CD4-positive, CD25-positive, alpha-beta regulatory T cell (primary cell): ENCODE results near the gene PKLR. TPM values are rescaled to one million over a fixed set of nuclear protein-coding genes. Genes with fewer than 3 reads are reported as not detected.
"Not testable (repeated sequence)": the region's sequence is repeated elsewhere in the genome, so short reads cannot be mapped to it uniquely, and the experiment has no call there.

Source experiments
- ATAC-seq, 2 donors: fragments of 150-1000 bp; cut with Tn5 transposase; one replicate each; pipeline ENCODE4 v1.10.0; 2021; ENCODE audit warnings: low read depth in 2 of 2, moderate number of reproducible peaks in 2 of 2, moderate library complexity in 1 of 2
- DNase-seq, 3 donors: peaks; one replicate each; pipeline versions ENCODE4 v3.0.0 to v3.0.0-alpha.2; 2012 to 2022; ENCODE audit warnings: mixed read lengths in 1 of 3
- H3K27ac ChIP-seq: one replicate; pipeline ENCODE4 v1.7.0; 2013; ENCODE audit warnings: mild to moderate bottlenecking, low read length; ENCODE audit not compliant: insufficient read depth, poor library complexity, severe bottlenecking
- H3K27me3 ChIP-seq: one replicate; pipeline ENCODE4 v1.7.0; 2013; ENCODE audit warnings: low read length; ENCODE audit not compliant: control insufficient read depth, insufficient read depth
- H3K36me3 ChIP-seq: one replicate; pipeline ENCODE4 v1.7.0; 2013; ENCODE audit warnings: mild to moderate bottlenecking, low read length, moderate library complexity; ENCODE audit not compliant: control insufficient read depth, insufficient read depth
- H3K4me1 ChIP-seq: 2 replicates; pipeline ENCODE4 v1.7.0; 2013; ENCODE audit warnings: mild to moderate bottlenecking, low read length; ENCODE audit not compliant: insufficient read depth, control insufficient read depth, poor library complexity, severe bottlenecking
- H3K4me3 ChIP-seq: one replicate; pipeline ENCODE4 v1.7.0; 2013; ENCODE audit warnings: low read depth, mild to moderate bottlenecking, low read length, moderate library complexity
- H3K9me3 ChIP-seq, 2 experiments: 1 replicate in 1 of 2; 2 replicates in 1 of 2; pipeline ENCODE4 v1.7.0; 2013; ENCODE audit warnings: low read length in 2 of 2, mild to moderate bottlenecking in 1 of 2, moderate library complexity in 1 of 2; ENCODE audit not compliant: control insufficient read depth in 2 of 2
- H3K27ac Mint-ChIP-seq, 3 donors: one replicate each; pipeline ENCODE4 v1.8.0; 2020 to 2022; ENCODE audit warnings: mild to moderate bottlenecking in 3 of 3, mixed read lengths in 3 of 3, moderate library complexity in 2 of 3
- H3K27me3 Mint-ChIP-seq: one replicate; pipeline ENCODE4 v1.8.0; 2022; ENCODE audit warnings: mild to moderate bottlenecking, mixed read lengths
- H3K36me3 Mint-ChIP-seq: one replicate; pipeline ENCODE4 v1.8.0; 2020; ENCODE audit warnings: mixed read lengths
- H3K4me1 Mint-ChIP-seq, 4 donors: one replicate each; pipeline ENCODE4 v1.8.0; 2020 to 2022; ENCODE audit warnings: mixed read lengths in 4 of 4, mild to moderate bottlenecking in 1 of 4
- H3K4me3 Mint-ChIP-seq, 4 donors: one replicate each; pipeline ENCODE4 v1.8.0; 2020 to 2022; ENCODE audit warnings: mild to moderate bottlenecking in 4 of 4, mixed read lengths in 4 of 4, moderate library complexity in 3 of 4
- H3K9me3 Mint-ChIP-seq, 7 donors: one replicate each; pipeline ENCODE4 v1.8.0; 2020 to 2022; ENCODE audit warnings: mixed read lengths in 7 of 7, mild to moderate bottlenecking in 3 of 7, moderate library complexity in 2 of 7
- polyA plus RNA-seq, 4 donors: library from polyadenylated mRNA; unstranded; fragments of 300-500 nt; fragmentation: Illumina TruSeq; gene quantifications; one replicate each; pipeline ENCODE4 v1.2.3, GENCODE V29; 2021
- total RNA-seq: library from RNA; stranded (reverse); gene quantifications from one replicate; pipeline ENCODE4 v1.2.3, GENCODE V29; 2022

The PKLR gene
- total and polyA plus RNA-seq, 5 donors from 2014 or later = not detected

GRCh38 chr1:155291006-155291405, 10.2 kb downstream of the PKLR start:
- H3K27ac ChIP-seq, H3K9me3 Mint-ChIP-seq, DNase-seq, H3K36me3 ChIP-seq, H3K9me3 ChIP-seq, H3K27ac Mint-ChIP-seq, H3K4me1 Mint-ChIP-seq, H3K27me3 ChIP-seq, H3K4me3 Mint-ChIP-seq, H3K4me1 ChIP-seq, H3K36me3 Mint-ChIP-seq, ATAC-seq, H3K4me3 ChIP-seq: not testable (repeated sequence)
- peaks cover 22% of the 10 kb centered on the region for H3K27me3 Mint-ChIP-seq

- ATAC-seq (no peak), DNase-seq (no peak)
- H3K27ac ChIP-seq = no peak overlapping the region
- Mint-ChIP-seq H3K4me1 (no peaks in the 10 kb centered on the region), H3K4me3 (no peak overlapping the region), H3K36me3 (peaks cover 4% of the 10 kb centered on the region), H3K9me3 (peaks cover 0 to 2% (median 0%) of the 10 kb centered on the region in 7 donors), H3K27me3 (peaks cover 4% of the 10 kb centered on the region), H3K27ac (no peak overlapping the region)
- no peaks in the 10 kb centered on the region for H3K4me1 ChIP-seq
- no peaks in the 10 kb centered on the region for H3K36me3 ChIP-seq
- H3K9me3 ChIP-seq = no peaks in the 10 kb centered on the region
- no peak overlapping the region for H3K4me3 ChIP-seq
- H3K27me3 ChIP-seq = no peaks in the 10 kb centered on the region
These were observed 13.2 kb downstream of the PKLR start for GRCh38 chr1:155287987-155288543.

GRCh38 chr1:155286544-155286943, 14.7 kb downstream of the PKLR start:
- Mint-ChIP-seq H3K27me3 (peaks cover 4% of the 10 kb centered on the region), H3K27ac (no peak overlapping the region), H3K36me3 (peaks cover 4% of the 10 kb centered on the region), H3K4me3 (no peak overlapping the region), H3K9me3 (peaks cover 0 to 2% (median 0%) of the 10 kb centered on the region in 7 donors), H3K4me1 (no peaks in the 10 kb centered on the region)
- no peaks in the 10 kb centered on the region for H3K4me1 ChIP-seq
- ATAC-seq = no peak
- no peaks in the 10 kb centered on the region for H3K27me3 ChIP-seq
- no peak for DNase-seq
- H3K4me3 ChIP-seq = no peak overlapping the region
- no peaks in the 10 kb centered on the region for H3K9me3 ChIP-seq
- no peak overlapping the region for H3K27ac ChIP-seq
- no peaks in the 10 kb centered on the region for H3K36me3 ChIP-seq

- H3K36me3 Mint-ChIP-seq = peaks cover 4% of the 10 kb centered on the region
- ATAC-seq (no peak), DNase-seq (no peak)
- no peaks in the 10 kb centered on the region for H3K9me3 Mint-ChIP-seq
- Histone ChIP-seq H3K9me3 (no peaks in the 10 kb centered on the region), H3K36me3 (no peaks in the 10 kb centered on the region), H3K27ac (no peak overlapping the region), H3K4me1 (no peaks in the 10 kb centered on the region), H3K4me3 (no peak overlapping the region), H3K27me3 (no peaks in the 10 kb centered on the region)
- no peak overlapping the region for H3K4me3 Mint-ChIP-seq
- H3K4me1 Mint-ChIP-seq = no peaks in the 10 kb centered on the region
- no peak overlapping the region for H3K27ac Mint-ChIP-seq
- peaks cover 4% of the 10 kb centered on the region for H3K27me3 Mint-ChIP-seq
These were observed 15.6 kb downstream of the PKLR start for GRCh38 chr1:155285631-155286044.

- H3K4me3 ChIP-seq = no peak overlapping the region
- DNase-seq (no peak), ATAC-seq (no peak)
- Mint-ChIP-seq H3K4me3 (peak overlapping the region in 1 of 4 donors; percentile 43), H3K4me1 (no peaks in the 10 kb centered on the region), H3K27ac (no peak overlapping the region), H3K36me3 (peaks cover 4% of the 10 kb centered on the region), H3K9me3 (no peaks in the 10 kb centered on the region), H3K27me3 (peaks cover 4% of the 10 kb centered on the region)
- H3K27me3 ChIP-seq = no peaks in the 10 kb centered on the region
- H3K4me1 ChIP-seq = no peaks in the 10 kb centered on the region
- H3K27ac ChIP-seq = no peak overlapping the region
- H3K9me3 ChIP-seq = no peaks in the 10 kb centered on the region
- no peaks in the 10 kb centered on the region for H3K36me3 ChIP-seq
These were observed 16.2 kb downstream of the PKLR start for GRCh38 chr1:155285063-155285462.

- Mint-ChIP-seq H3K27ac (no peak overlapping the region), H3K27me3 (peaks cover 5% of the 10 kb centered on the region), H3K9me3 (no peaks in the 10 kb centered on the region), H3K36me3 (peaks cover 4% of the 10 kb centered on the region), H3K4me3 (no peak overlapping the region), H3K4me1 (peaks cover 0 to 2% (median 0%) of the 10 kb centered on the region in 4 donors)
- no peak overlapping the region for H3K4me3 ChIP-seq
- no peaks in the 10 kb centered on the region for H3K9me3 ChIP-seq
- no peak overlapping the region for H3K27ac ChIP-seq
- H3K4me1 ChIP-seq = no peaks in the 10 kb centered on the region
- H3K27me3 ChIP-seq = no peaks in the 10 kb centered on the region
- H3K36me3 ChIP-seq = no peaks in the 10 kb centered on the region
- ATAC-seq (no peak), DNase-seq (no peak)
These were observed 16.8 kb downstream of the PKLR start for GRCh38 chr1:155284476-155284875.

- H3K27ac ChIP-seq = no peak overlapping the region
- Mint-ChIP-seq H3K9me3 (no peaks in the 10 kb centered on the region), H3K4me3 (peak overlapping the region in 1 of 4 donors; percentile 32), H3K27ac (no peak overlapping the region), H3K36me3 (no peaks in the 10 kb centered on the region), H3K4me1 (peaks cover 0 to 17% (median 2%) of the 10 kb centered on the region in 4 donors), H3K27me3 (peaks cover 6% of the 10 kb centered on the region)
- no peaks in the 10 kb centered on the region for H3K36me3 ChIP-seq
- H3K9me3 ChIP-seq = no peaks in the 10 kb centered on the region
- no peak for DNase-seq
- H3K4me1 ChIP-seq = peaks cover 8% of the 10 kb centered on the region
- ATAC-seq = no peak
- H3K27me3 ChIP-seq = no peaks in the 10 kb centered on the region
- no peak overlapping the region for H3K4me3 ChIP-seq
These were observed 18.6 kb downstream of the PKLR start for GRCh38 chr1:155282488-155283091.

- DNase-seq (no peak), ATAC-seq (no peak)
- H3K27ac Mint-ChIP-seq = no peak overlapping the region
- no peaks in the 10 kb centered on the region for H3K27me3 ChIP-seq
- H3K4me3 ChIP-seq = no peak overlapping the region
- no peaks in the 10 kb centered on the region for H3K9me3 Mint-ChIP-seq
- H3K9me3 ChIP-seq = no peaks in the 10 kb centered on the region
- no peaks in the 10 kb centered on the region for H3K36me3 ChIP-seq
- H3K4me1 Mint-ChIP-seq = peaks cover 10 to 30% (median 13%) of the 10 kb centered on the region in 4 donors
- peaks cover 22% of the 10 kb centered on the region for H3K4me1 ChIP-seq
- H3K27ac ChIP-seq = no peak overlapping the region
- no peaks in the 10 kb centered on the region for H3K36me3 Mint-ChIP-seq
- peak overlapping the region in 3 of 4 donors; percentile 3 to 88 (median 48) for H3K4me3 Mint-ChIP-seq
- peaks cover 6% of the 10 kb centered on the region for H3K27me3 Mint-ChIP-seq
These were observed 22.0 kb downstream of the PKLR start for GRCh38 chr1:155279268-155279667.
